ENCODE measurements around the gene CFAP65. TPM values are rescaled to one million over a fixed set of nuclear protein-coding genes. Genes with fewer than 3 reads are reported as not detected.
A peak's percentile ranks its signal among the peaks of the same experiment; 100 is the strongest.

CFAP65 gene, protein sequence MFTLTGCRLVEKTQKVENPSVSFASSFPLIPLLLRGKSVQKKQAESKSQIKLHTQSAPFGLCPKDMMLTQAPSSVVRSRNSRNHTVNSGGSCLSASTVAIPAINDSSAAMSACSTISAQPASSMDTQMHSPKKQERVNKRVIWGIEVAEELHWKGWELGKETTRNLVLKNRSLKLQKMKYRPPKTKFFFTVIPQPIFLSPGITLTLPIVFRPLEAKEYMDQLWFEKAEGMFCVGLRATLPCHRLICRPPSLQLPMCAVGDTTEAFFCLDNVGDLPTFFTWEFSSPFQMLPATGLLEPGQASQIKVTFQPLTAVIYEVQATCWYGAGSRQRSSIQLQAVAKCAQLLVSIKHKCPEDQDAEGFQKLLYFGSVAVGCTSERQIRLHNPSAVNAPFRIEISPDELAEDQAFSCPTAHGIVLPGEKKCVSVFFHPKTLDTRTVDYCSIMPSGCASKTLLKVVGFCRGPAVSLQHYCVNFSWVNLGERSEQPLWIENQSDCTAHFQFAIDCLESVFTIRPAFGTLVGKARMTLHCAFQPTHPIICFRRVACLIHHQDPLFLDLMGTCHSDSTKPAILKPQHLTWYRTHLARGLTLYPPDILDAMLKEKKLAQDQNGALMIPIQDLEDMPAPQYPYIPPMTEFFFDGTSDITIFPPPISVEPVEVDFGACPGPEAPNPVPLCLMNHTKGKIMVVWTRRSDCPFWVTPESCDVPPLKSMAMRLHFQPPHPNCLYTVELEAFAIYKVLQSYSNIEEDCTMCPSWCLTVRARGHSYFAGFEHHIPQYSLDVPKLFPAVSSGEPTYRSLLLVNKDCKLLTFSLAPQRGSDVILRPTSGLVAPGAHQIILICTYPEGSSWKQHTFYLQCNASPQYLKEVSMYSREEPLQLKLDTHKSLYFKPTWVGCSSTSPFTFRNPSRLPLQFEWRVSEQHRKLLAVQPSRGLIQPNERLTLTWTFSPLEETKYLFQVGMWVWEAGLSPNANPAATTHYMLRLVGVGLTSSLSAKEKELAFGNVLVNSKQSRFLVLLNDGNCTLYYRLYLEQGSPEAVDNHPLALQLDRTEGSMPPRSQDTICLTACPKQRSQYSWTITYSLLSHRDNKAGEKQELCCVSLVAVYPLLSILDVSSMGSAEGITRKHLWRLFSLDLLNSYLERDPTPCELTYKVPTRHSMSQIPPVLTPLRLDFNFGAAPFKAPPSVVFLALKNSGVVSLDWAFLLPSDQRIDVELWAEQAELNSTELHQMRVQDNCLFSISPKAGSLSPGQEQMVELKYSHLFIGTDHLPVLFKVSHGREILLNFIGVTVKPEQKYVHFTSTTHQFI (N-terminal part only)
- not detected for total RNA-seq

DNA sequence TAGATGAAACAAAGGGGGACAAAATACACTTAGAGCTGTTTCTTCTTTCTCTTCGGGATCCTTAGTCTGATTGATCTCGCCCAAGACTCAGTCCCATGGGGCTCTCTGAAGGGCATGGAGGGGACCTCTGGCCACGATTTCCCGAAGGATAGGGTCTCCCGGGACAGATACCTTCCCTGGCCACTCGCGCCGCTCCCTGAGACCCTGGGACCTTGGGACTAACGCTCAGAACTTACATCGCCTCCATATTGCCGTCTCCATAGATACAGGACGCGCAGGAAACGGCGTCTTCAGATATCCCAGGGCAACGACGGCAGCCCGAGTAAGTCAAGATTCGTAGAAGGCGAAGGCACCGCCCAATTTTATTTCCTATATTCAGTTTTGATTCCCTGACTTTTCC, at the start of gene CFAP65:
Gene CFAP65 (minus strand): TSS at position 265 of the 400 bp plus-strand sequence. CDS start 2,468 bp downstream, outside the sequence.
- Histone ChIP-seq H3K27ac (ENCODE audit: low read depth, low read length) (no peak within 1 kb of the TSS), H3K9ac (ENCODE audit: low read depth in 1 of 3, low read length in 3 of 3) (no peak within 1 kb of the TSS), H3K36me3 (ENCODE audit: control insufficient read depth in 3 of 3, insufficient read depth in 3 of 3, low read length in 3 of 3) (no peaks in the 10 kb centered on the region), H3K4me1 (ENCODE audit: control insufficient read depth in 3 of 3, insufficient read depth in 3 of 3, low read length in 3 of 3) (peaks cover 0 to 2% (median 0%) of the 10 kb centered on the region in 3 donors), H3K4me3 (ENCODE audit: low read length in 3 of 3) (peak within 1 kb of the TSS in 2 of 3 donors; percentile 37 to 40), H3K27me3 (ENCODE audit: control insufficient read depth in 3 of 3, insufficient read depth in 3 of 3, low read length in 3 of 3) (peaks cover 53 to 62% (median 57%) of the 10 kb centered on the region in 3 donors), H3K9me3 (ENCODE audit: control insufficient read depth in 3 of 3, low read length in 3 of 3) (no peaks in the 10 kb centered on the region)

DNA sequence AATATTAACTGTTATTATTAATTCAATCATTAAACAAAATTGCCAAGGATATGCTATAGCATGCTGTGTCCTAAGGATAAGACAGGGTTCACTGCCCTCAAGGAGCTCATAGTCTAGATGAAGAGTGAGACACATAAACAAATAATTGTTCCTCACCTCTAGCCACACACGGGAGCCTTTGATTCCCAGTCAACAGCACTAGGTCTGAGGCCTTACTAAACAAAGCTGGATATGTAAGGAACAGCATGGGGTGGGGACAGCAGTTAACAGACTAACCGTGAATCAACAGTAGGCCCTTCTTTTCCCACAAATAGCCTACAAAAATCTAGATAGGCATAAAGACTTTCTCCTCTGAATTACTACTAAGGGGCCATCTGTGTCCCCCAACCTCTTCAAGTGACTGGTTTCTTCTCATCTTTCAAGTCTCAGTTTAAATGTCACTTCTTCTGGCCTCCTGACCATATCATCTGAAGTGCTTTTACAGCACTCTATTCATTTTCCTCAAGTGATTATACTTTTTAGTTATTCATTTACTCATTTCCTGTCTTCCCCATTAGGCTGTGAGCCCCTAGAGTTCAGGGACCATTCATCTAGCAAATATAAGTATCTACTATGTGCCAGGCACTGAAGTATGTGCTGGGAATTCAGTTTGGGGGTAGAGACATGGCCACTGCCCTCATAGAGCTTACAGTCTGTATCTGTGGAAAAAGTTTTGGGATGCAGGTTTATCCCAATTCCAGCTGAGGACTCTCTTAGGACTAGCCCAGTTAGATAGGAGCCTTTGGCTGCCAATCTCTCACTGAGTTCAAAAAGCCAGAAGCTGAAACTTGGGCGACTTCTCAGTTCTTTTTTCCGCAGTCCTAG, 49.4 kb upstream of the CFAP65 start:
- Histone ChIP-seq H3K4me1 (ENCODE audit: control insufficient read depth in 3 of 3, insufficient read depth in 3 of 3, low read length in 3 of 3) (no peaks in the 10 kb centered on the region), H3K4me3 (ENCODE audit: low read length in 3 of 3) (no peak overlapping the region), H3K27me3 (ENCODE audit: control insufficient read depth in 3 of 3, insufficient read depth in 3 of 3, low read length in 3 of 3) (no peaks in the 10 kb centered on the region), H3K36me3 (ENCODE audit: control insufficient read depth in 3 of 3, insufficient read depth in 3 of 3, low read length in 3 of 3) (no peaks in the 10 kb centered on the region), H3K9ac (ENCODE audit: low read depth in 1 of 3, low read length in 3 of 3) (no peak overlapping the region), H3K27ac (ENCODE audit: low read depth, low read length) (no peak overlapping the region), H3K9me3 (ENCODE audit: control insufficient read depth in 3 of 3, low read length in 3 of 3) (no peaks in the 10 kb centered on the region)

DNA sequence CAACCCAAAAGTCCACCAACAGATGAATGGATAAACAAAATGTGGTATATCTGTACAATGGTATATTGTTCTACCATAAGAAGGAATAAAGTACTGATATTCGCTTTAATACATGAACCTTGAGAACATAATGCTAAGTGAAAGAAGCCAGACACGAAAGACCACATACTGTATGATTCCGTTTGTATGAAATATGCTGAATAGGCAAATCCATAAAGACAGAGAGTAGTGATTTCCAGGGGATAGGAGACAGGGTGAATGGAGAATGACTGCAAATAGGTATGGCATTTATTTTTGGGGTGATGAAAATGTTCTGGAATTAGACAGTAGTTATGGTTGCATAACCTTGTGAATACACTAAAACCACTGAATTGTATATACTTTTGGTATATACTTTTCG, 48.0 kb upstream of the CFAP65 start:
- H3K27me3 ChIP-seq (ENCODE audit: control insufficient read depth in 3 of 3, insufficient read depth in 3 of 3, low read length in 3 of 3): no peaks in the 10 kb centered on the region
- no peak overlapping the region for H3K27ac ChIP-seq (ENCODE audit: low read depth, low read length)
- H3K4me3 ChIP-seq (ENCODE audit: low read length in 3 of 3): no peak overlapping the region
- H3K9ac ChIP-seq (ENCODE audit: low read depth in 1 of 3, low read length in 3 of 3): no peak overlapping the region
- H3K4me1 ChIP-seq (ENCODE audit: control insufficient read depth in 3 of 3, insufficient read depth in 3 of 3, low read length in 3 of 3): no peaks in the 10 kb centered on the region
- no peaks in the 10 kb centered on the region for H3K9me3 ChIP-seq (ENCODE audit: control insufficient read depth in 3 of 3, low read length in 3 of 3)
- H3K36me3 ChIP-seq (ENCODE audit: control insufficient read depth in 3 of 3, insufficient read depth in 3 of 3, low read length in 3 of 3): no peaks in the 10 kb centered on the region

DNA sequence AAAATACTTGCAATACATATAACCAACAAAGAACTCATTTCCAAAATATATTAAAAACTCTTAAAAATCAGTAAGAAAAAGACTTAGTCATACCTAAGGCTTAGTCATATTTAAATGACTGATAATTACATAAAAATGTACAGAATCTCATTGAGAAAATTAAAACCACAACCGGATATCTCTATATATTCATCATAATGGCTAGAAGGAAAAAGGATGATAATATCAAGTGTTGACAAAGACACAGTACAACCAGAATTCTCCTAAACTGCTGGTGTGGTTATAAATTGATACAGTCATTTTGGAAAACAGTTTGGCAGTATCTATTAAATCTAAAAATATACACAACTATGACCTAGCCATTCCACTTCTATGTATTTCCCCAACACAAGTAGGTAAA, 46.5 kb upstream of the CFAP65 start:
- H3K9me3 ChIP-seq (ENCODE audit: control insufficient read depth in 3 of 3, low read length in 3 of 3): no peaks in the 10 kb centered on the region
- H3K4me1 ChIP-seq (ENCODE audit: control insufficient read depth in 3 of 3, insufficient read depth in 3 of 3, low read length in 3 of 3): no peaks in the 10 kb centered on the region
- H3K36me3 ChIP-seq (ENCODE audit: control insufficient read depth in 3 of 3, insufficient read depth in 3 of 3, low read length in 3 of 3): no peaks in the 10 kb centered on the region

DNA sequence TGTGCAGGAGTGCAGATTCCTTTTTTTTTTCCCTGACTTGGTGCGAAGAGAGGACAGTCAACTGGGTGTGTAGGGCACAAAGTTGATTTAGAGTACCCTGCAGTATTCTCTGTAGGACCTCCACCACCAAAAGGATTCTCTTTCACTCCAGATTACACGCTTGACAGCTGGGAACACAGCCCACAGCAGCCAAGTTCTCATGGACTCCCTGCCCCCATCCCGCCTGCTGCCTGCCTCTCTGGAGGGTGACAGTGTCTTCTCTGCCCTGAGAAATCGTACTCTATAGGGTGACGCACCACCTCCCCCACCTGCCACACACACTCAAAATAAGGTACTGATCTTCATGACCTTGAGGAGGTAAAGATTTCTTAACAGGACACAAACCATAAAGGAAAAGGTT, 46.0 kb upstream of the CFAP65 start:
- no peaks in the 10 kb centered on the region for H3K36me3 ChIP-seq (ENCODE audit: control insufficient read depth in 3 of 3, insufficient read depth in 3 of 3, low read length in 3 of 3)
- H3K27ac ChIP-seq (ENCODE audit: low read depth, low read length): no peak overlapping the region
- H3K4me3 ChIP-seq (ENCODE audit: low read length in 3 of 3): no peak overlapping the region
- H3K4me1 ChIP-seq (ENCODE audit: control insufficient read depth in 3 of 3, insufficient read depth in 3 of 3, low read length in 3 of 3): peaks cover 0 to 4% (median 0%) of the 10 kb centered on the region in 3 donors
- H3K9me3 ChIP-seq (ENCODE audit: control insufficient read depth in 3 of 3, low read length in 3 of 3): no peaks in the 10 kb centered on the region
- H3K27me3 ChIP-seq (ENCODE audit: control insufficient read depth in 3 of 3, insufficient read depth in 3 of 3, low read length in 3 of 3): no peaks in the 10 kb centered on the region
- H3K9ac ChIP-seq (ENCODE audit: low read depth in 1 of 3, low read length in 3 of 3): no peak overlapping the region

More for the DNA sequence above, 46.5 kb upstream of the CFAP65 start:
- Histone ChIP-seq H3K9ac (ENCODE audit: low read depth in 1 of 3, low read length in 3 of 3) (no peak overlapping the region), H3K27me3 (ENCODE audit: control insufficient read depth in 3 of 3, insufficient read depth in 3 of 3, low read length in 3 of 3) (no peaks in the 10 kb centered on the region), H3K4me3 (ENCODE audit: low read length in 3 of 3) (no peak overlapping the region), H3K27ac (ENCODE audit: low read depth, low read length) (no peak overlapping the region)

DNA sequence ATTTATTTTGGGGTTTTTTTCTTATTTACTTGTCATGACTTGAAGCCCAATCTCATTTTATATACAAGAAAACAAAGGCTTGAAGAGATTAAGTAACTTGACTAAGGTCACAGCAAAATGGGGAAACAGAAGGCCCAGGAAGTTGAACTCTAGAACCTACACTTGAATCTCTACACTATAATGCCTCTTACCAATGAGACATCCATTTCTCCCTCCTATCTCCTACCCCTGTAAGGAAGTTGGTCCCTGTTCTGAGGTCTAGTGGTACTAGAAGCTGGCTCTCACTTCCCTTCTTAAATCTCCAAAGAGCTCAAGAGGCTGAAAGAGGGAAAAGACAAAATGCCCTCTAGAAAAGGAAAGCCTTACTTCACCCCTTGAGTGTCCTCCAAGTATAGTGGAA, 44.9 kb upstream of the CFAP65 start:
- H3K4me3 ChIP-seq (ENCODE audit: low read length in 3 of 3): no peak overlapping the region
- no peak overlapping the region for H3K9ac ChIP-seq (ENCODE audit: low read depth in 1 of 3, low read length in 3 of 3)
- peaks cover 0 to 4% (median 2%) of the 10 kb centered on the region in 3 donors for H3K4me1 ChIP-seq (ENCODE audit: control insufficient read depth in 3 of 3, insufficient read depth in 3 of 3, low read length in 3 of 3)
- H3K27me3 ChIP-seq (ENCODE audit: control insufficient read depth in 3 of 3, insufficient read depth in 3 of 3, low read length in 3 of 3): no peaks in the 10 kb centered on the region
- no peaks in the 10 kb centered on the region for H3K36me3 ChIP-seq (ENCODE audit: control insufficient read depth in 3 of 3, insufficient read depth in 3 of 3, low read length in 3 of 3)
- H3K27ac ChIP-seq (ENCODE audit: low read depth, low read length): no peak overlapping the region
- no peaks in the 10 kb centered on the region for H3K9me3 ChIP-seq (ENCODE audit: control insufficient read depth in 3 of 3, low read length in 3 of 3)

DNA sequence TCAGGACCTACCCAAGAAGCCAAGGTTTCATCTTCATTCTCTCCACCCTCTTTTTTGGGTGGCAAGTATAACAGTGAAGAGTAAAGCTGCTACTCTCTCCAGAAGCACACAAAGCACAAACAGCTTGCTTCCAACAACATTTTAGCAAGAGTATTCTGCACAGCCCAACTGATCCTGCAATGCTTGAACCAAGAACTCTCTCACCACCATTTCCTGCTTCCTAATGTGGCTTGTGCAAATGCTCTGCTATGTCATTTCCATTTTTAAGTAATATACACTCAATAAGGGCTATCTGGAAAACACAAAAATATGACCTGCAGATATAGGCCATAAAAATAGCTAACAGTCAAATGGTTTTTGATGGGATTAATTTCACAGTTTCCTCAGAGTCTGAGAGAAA, 43.5 kb upstream of the CFAP65 start:
- no peaks in the 10 kb centered on the region for H3K36me3 ChIP-seq (ENCODE audit: control insufficient read depth in 3 of 3, insufficient read depth in 3 of 3, low read length in 3 of 3)
- H3K4me3 ChIP-seq (ENCODE audit: low read length in 3 of 3): no peak overlapping the region
- no peak overlapping the region for H3K9ac ChIP-seq (ENCODE audit: low read depth in 1 of 3, low read length in 3 of 3)
- no peak overlapping the region for H3K27ac ChIP-seq (ENCODE audit: low read depth, low read length)
- H3K9me3 ChIP-seq (ENCODE audit: control insufficient read depth in 3 of 3, low read length in 3 of 3): no peaks in the 10 kb centered on the region
- no peaks in the 10 kb centered on the region for H3K27me3 ChIP-seq (ENCODE audit: control insufficient read depth in 3 of 3, insufficient read depth in 3 of 3, low read length in 3 of 3)
- peaks cover 0 to 4% (median 2%) of the 10 kb centered on the region in 3 donors for H3K4me1 ChIP-seq (ENCODE audit: control insufficient read depth in 3 of 3, insufficient read depth in 3 of 3, low read length in 3 of 3)

DNA sequence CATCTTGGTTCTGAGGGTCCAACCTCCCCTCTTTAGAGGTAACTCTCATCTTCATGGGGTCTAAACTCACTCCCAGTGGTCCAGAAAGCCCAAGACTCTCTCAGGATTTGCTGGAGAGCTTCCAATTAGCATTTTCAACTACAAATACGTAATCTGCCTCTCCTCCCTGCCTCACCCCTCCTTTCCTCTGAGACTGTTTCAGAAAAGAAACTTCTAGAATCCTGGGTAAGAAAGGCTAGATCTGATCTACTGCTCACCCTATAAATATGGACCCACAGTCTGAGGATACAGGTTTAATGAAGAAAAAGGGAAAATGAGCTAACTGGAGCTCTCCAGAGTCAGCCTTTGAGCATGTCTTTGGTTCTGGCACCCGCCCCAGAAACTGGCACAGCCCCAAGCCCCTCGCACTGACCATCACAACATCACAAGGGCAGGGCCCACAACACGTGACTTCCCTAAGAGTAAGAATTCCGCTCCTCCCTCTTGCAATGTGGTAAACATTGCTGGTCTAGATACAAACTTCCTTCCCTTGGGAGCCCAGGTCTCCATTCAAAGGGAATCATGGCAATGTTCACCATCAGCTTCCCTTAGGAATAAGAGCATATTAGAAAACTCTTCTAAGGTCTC, 41.1 kb upstream of the CFAP65 start:
- Histone ChIP-seq H3K27me3 (ENCODE audit: control insufficient read depth in 3 of 3, insufficient read depth in 3 of 3, low read length in 3 of 3) (no peaks in the 10 kb centered on the region), H3K4me1 (ENCODE audit: control insufficient read depth in 3 of 3, insufficient read depth in 3 of 3, low read length in 3 of 3) (peaks cover 0 to 4% (median 2%) of the 10 kb centered on the region in 3 donors), H3K9ac (ENCODE audit: low read depth in 1 of 3, low read length in 3 of 3) (no peak overlapping the region), H3K9me3 (ENCODE audit: control insufficient read depth in 3 of 3, low read length in 3 of 3) (no peaks in the 10 kb centered on the region), H3K4me3 (ENCODE audit: low read length in 3 of 3) (no peak overlapping the region), H3K27ac (ENCODE audit: low read depth, low read length) (no peak overlapping the region), H3K36me3 (ENCODE audit: control insufficient read depth in 3 of 3, insufficient read depth in 3 of 3, low read length in 3 of 3) (peaks cover 0 to 2% (median 2%) of the 10 kb centered on the region in 3 donors)

Measured in skeletal muscle tissue (tissue), 4 donors.